ENCODE measurements around the gene TMEM107. TPM values are rescaled to one million over a fixed set of nuclear protein-coding genes. Genes with fewer than 3 reads are reported as not detected.
A peak's percentile ranks its signal among the peaks of the same experiment; 100 is the strongest.

The TMEM107 gene
- total RNA-seq, 1 experiment from 2014 or later: 17.2 TPM

DNA sequence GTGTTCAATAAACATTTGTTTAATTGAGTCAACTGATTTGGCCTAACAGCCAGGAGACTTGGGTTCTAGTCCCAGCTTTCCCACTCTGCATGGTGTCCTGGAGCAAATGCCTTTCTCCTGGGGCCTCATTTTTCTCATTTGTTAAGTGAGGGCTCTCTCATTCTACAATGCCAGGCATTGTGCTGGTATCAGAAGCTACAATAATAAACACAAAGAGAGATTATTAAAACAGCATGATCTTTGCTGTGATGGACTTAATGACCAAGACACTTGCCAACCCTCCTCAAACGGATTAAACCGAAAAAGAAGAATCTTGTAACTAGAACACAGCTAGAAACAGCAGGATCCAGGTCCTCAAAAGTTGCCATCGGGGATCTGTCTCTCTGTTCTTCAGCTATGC, 8.7 kb downstream of the TMEM107 start:
- POLR2A ChIA-PET: interaction anchor here (1.3 to 1.4 kb wide), 2 partner anchors 13 to 25 kb away, joined by 4 to 5 read pairs; no protein-coding TSS in a partner anchor
- CTCF ChIA-PET: interaction anchor here (0.8 to 1.5 kb wide), 5 partner anchors 9 to 107 kb away, joined by 3 to 5 read pairs (median 4); no protein-coding TSS in a partner anchor
- DNase-seq (ENCODE audit: low spot score): no peak
- Mint-ChIP-seq H3K4me3 (no peak overlapping the region), H3K27me3 (ENCODE audit: low read depth) (no peaks in the 10 kb centered on the region), H3K4me1 (peaks cover 24% of the 10 kb centered on the region), H3K9me3 (no peaks in the 10 kb centered on the region), H3K27ac (no peak overlapping the region), H3K36me3 (no peaks in the 10 kb centered on the region)
- no peak for ATAC-seq
- TF ChIP-seq SMAD3 (CRISPR knock-in tag; IDR thresholded peaks at IDR 0.05; ENCODE audit: borderline replicate concordance) (no peak), ZNF671 (CRISPR knock-in tag; IDR thresholded peaks at IDR 0.05) (no peak), ZNF396 (CRISPR knock-in tag; IDR thresholded peaks at IDR 0.05; ENCODE audit: borderline replicate concordance) (no peak), ZNF317 (CRISPR knock-in tag; IDR thresholded peaks at IDR 0.05; ENCODE audit: borderline replicate concordance, low read depth) (no peak), SOX15 (CRISPR knock-in tag; IDR thresholded peaks at IDR 0.05) (no peak)
- TF ChIP-seq, protein P1, sequence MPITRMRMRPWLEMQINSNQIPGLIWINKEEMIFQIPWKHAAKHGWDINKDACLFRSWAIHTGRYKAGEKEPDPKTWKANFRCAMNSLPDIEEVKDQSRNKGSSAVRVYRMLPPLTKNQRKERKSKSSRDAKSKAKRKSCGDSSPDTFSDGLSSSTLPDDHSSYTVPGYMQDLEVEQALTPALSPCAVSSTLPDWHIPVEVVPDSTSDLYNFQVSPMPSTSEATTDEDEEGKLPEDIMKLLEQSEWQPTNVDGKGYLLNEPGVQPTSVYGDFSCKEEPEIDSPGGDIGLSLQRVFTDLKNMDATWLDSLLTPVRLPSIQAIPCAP (CRISPR knock-in tag; IDR thresholded peaks at IDR 0.05): no peak

DNA sequence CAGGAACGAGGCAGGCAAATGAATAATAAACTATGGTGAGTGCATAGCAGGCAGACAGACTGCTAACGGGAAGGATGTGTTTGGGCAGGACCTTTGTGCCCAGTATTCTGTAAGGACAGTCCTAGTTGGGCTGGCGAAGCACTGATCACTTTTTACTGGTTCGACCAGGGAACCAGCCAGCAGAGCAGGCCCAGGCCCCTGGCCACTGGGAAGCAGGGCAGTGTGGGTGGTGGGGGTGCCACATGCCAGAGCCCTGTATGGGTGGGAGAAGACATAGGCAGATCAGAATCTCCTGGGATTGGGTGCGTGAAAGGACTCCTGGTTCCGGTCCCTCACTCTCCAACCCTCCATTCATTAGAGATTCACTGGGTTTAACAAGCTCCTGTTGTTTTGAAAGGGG, 9.4 kb downstream of the TMEM107 start:
- CTCF ChIA-PET: interaction anchor here (0.6 to 1.3 kb wide), 2 partner anchors 106 to 126 kb away, joined by 3 to 4 read pairs; no protein-coding TSS in a partner anchor
- H3K27ac Mint-ChIP-seq: 0 out of 2 replicates have a peak overlapping the region, but pooled peaks have one; percentile 22
- H3K4me3 Mint-ChIP-seq: no peak overlapping the region
- H3K4me1 Mint-ChIP-seq: peaks cover 26% of the 10 kb centered on the region
- no peaks in the 10 kb centered on the region for H3K27me3 Mint-ChIP-seq (ENCODE audit: low read depth)
- no peaks in the 10 kb centered on the region for H3K9me3 Mint-ChIP-seq
- ATAC-seq (no peak), DNase-seq (ENCODE audit: low spot score) (no peak)
- TF ChIP-seq MYBL2 (CRISPR knock-in tag; IDR thresholded peaks at IDR 0.05): no peak
- TF ChIP-seq FOXP4 (CRISPR knock-in tag; IDR thresholded peaks at IDR 0.05): no peak
- TF ChIP-seq, protein P2, sequence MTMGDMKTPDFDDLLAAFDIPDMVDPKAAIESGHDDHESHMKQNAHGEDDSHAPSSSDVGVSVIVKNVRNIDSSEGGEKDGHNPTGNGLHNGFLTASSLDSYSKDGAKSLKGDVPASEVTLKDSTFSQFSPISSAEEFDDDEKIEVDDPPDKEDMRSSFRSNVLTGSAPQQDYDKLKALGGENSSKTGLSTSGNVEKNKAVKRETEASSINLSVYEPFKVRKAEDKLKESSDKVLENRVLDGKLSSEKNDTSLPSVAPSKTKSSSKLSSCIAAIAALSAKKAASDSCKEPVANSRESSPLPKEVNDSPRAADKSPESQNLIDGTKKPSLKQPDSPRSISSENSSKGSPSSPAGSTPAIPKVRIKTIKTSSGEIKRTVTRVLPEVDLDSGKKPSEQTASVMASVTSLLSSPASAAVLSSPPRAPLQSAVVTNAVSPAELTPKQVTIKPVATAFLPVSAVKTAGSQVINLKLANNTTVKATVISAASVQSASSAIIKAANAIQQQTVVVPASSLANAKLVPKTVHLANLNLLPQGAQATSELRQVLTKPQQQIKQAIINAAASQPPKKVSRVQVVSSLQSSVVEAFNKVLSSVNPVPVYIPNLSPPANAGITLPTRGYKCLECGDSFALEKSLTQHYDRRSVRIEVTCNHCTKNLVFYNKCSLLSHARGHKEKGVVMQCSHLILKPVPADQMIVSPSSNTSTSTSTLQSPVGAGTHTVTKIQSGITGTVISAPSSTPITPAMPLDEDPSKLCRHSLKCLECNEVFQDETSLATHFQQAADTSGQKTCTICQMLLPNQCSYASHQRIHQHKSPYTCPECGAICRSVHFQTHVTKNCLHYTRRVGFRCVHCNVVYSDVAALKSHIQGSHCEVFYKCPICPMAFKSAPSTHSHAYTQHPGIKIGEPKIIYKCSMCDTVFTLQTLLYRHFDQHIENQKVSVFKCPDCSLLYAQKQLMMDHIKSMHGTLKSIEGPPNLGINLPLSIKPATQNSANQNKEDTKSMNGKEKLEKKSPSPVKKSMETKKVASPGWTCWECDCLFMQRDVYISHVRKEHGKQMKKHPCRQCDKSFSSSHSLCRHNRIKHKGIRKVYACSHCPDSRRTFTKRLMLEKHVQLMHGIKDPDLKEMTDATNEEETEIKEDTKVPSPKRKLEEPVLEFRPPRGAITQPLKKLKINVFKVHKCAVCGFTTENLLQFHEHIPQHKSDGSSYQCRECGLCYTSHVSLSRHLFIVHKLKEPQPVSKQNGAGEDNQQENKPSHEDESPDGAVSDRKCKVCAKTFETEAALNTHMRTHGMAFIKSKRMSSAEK (CRISPR knock-in tag; IDR thresholded peaks at IDR 0.05; ENCODE audit: borderline replicate concordance): no peak
- TF ChIP-seq GABPB1 (CRISPR knock-in tag; IDR thresholded peaks at IDR 0.05): no peak
- H3K36me3 Mint-ChIP-seq: peaks cover under 1% of the 10 kb centered on the region; the same call in 1 of the 2 replicates
- POLR2A ChIA-PET: interaction anchor here (1.3 to 1.4 kb wide), 2 partner anchors 12 to 25 kb away, joined by 4 to 5 read pairs; no protein-coding TSS in a partner anchor

GRCh38 chr17:8164815-8165131, 11.4 kb downstream of the TMEM107 start:
- H3K27ac Mint-ChIP-seq: peak overlapping the region; percentile 88
- H3K36me3 Mint-ChIP-seq: peaks cover 8% of the 10 kb centered on the region
- POLR2A ChIA-PET: interaction anchor here (1.0 to 2.1 kb wide), 4 partner anchors 8 to 45 kb away, joined by 3 to 39 read pairs (median 6); partner anchors contain the start of genes AURKB and PER1
- ATAC-seq: no peak
- CTCF ChIA-PET: interaction anchor here (1.2 to 1.5 kb wide), 2 partner anchors 8 to 91 kb away, joined by 6 to 10 read pairs; no protein-coding TSS in a partner anchor
- no peak overlapping the region for H3K4me3 Mint-ChIP-seq
- no peaks in the 10 kb centered on the region for H3K9me3 Mint-ChIP-seq
- H3K27me3 Mint-ChIP-seq (ENCODE audit: low read depth): no peaks in the 10 kb centered on the region
- H3K4me1 Mint-ChIP-seq: peaks cover 44% of the 10 kb centered on the region
- no peak for DNase-seq (ENCODE audit: low spot score)
- TF ChIP-seq JUN (CRISPR knock-in tag; IDR thresholded peaks at IDR 0.05): no peak
- no peak for TF ChIP-seq RORB (CRISPR knock-in tag; IDR thresholded peaks at IDR 0.05)
- TF ChIP-seq, protein P1 (CRISPR knock-in tag; IDR thresholded peaks at IDR 0.05): no peak
- no peak for TF ChIP-seq ZNF512 (CRISPR knock-in tag; IDR thresholded peaks at IDR 0.05; ENCODE audit: borderline replicate concordance)
- no peak for TF ChIP-seq KAT7 (CRISPR knock-in tag; IDR thresholded peaks at IDR 0.05; ENCODE audit: borderline replicate concordance)
- TF ChIP-seq NR2C2 (CRISPR knock-in tag; IDR thresholded peaks at IDR 0.05): no peak
- TF ChIP-seq MYBL2 (CRISPR knock-in tag; IDR thresholded peaks at IDR 0.05): no peak
- TF ChIP-seq ELF4 (CRISPR knock-in tag; IDR thresholded peaks at IDR 0.05; ENCODE audit: low read depth): no peak
- no peak for TF ChIP-seq OVOL2 (CRISPR knock-in tag; IDR thresholded peaks at IDR 0.05; ENCODE audit: borderline replicate concordance)
- TF ChIP-seq, protein P3, sequence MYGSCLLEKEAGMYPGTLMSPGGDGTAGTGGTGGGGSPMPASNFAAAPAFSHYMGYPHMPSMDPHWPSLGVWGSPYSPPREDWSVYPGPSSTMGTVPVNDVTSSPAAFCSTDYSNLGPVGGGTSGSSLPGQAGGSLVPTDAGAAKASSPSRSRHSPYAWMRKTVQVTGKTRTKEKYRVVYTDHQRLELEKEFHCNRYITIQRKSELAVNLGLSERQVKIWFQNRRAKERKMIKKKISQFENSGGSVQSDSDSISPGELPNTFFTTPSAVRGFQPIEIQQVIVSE (CRISPR knock-in tag; IDR thresholded peaks at IDR 0.05; ENCODE audit: borderline replicate concordance): no peak
- no peak for TF ChIP-seq ZNF317 (CRISPR knock-in tag; IDR thresholded peaks at IDR 0.05; ENCODE audit: borderline replicate concordance, low read depth)
- TF ChIP-seq RELA (CRISPR knock-in tag; IDR thresholded peaks at IDR 0.05; ENCODE audit: borderline replicate concordance): no peak
- TF ChIP-seq TP53 (CRISPR knock-in tag; IDR thresholded peaks at IDR 0.05): no peak
- TF ChIP-seq JAZF1 (CRISPR knock-in tag; IDR thresholded peaks at IDR 0.05): no peak
- TF ChIP-seq ZNF423 (CRISPR knock-in tag; IDR thresholded peaks at IDR 0.05): no peak

Measured in WTC11 (cell line).